ENCODE results near the gene FOXJ3. TPM values are rescaled to one million over a fixed set of nuclear protein-coding genes. Genes with fewer than 3 reads are reported as not detected.

The FOXJ3 gene
- total RNA-seq, 1 donor from 2014 or later = 59.9 TPM

- Histone ChIP-seq H3K27me3 (no peaks in the 10 kb centered on the region), H3K27ac (peak overlapping the region; percentile 14), H3K9me3 (no peaks in the 10 kb centered on the region), H3K36me3 (no peaks in the 10 kb centered on the region), H3K4me3 (no peak overlapping the region), H3K4me1 (peaks cover 56% of the 10 kb centered on the region)
- intact Hi-C loops (cut with DNase I) = loop anchor here (10.0 kb wide), 1 partner anchor 598 kb away; no protein-coding TSS in a partner anchor
- TF ChIP-seq CTCF (IDR thresholded peaks at IDR 0.05) (no peak), POLR2A (IDR thresholded peaks at IDR 0.05) (no peak), POLR2AphosphoS5 (IDR thresholded peaks at IDR 0.05; ENCODE audit: insufficient read depth in 1 of 2, low read depth in 1 of 2) (no peak)
- no peak for DNase-seq (ENCODE audit: extremely low spot score in 2 of 2)
These were observed 162.5 kb downstream of the FOXJ3 start for GRCh38 chr1:42172381-42173133.

GRCh38 chr1:42171679-42172266 is 163.3 kb downstream of the FOXJ3 start:
- H3K4me3 ChIP-seq = no peak overlapping the region
- intact Hi-C loops (cut with DNase I) = loop anchor here (10.0 kb wide), 1 partner anchor 597 kb away; no protein-coding TSS in a partner anchor

GRCh38 chr1:42170779-42171621 is 164.0 kb downstream of the FOXJ3 start:
- no peak for TF ChIP-seq POLR2A (IDR thresholded peaks at IDR 0.05)
- no peak for TF ChIP-seq POLR2AphosphoS5 (IDR thresholded peaks at IDR 0.05; ENCODE audit: insufficient read depth in 1 of 2, low read depth in 1 of 2)
- no peak for TF ChIP-seq CTCF (IDR thresholded peaks at IDR 0.05)
- no peak for DNase-seq (ENCODE audit: extremely low spot score in 2 of 2)
- Histone ChIP-seq H3K4me3 (no peak overlapping the region), H3K36me3 (no peaks in the 10 kb centered on the region), H3K27me3 (no peaks in the 10 kb centered on the region), H3K9me3 (no peaks in the 10 kb centered on the region), H3K27ac (no peak overlapping the region), H3K4me1 (peaks cover 46% of the 10 kb centered on the region)
- intact Hi-C loops (cut with DNase I) = loop anchor here (10.0 kb wide), 1 partner anchor 596 kb away; no protein-coding TSS in a partner anchor

More at GRCh38 chr1:42171679-42172266, 163.3 kb downstream of the FOXJ3 start:
- no peaks in the 10 kb centered on the region for H3K9me3 ChIP-seq
- H3K4me1 ChIP-seq = peaks cover 48% of the 10 kb centered on the region
- no peaks in the 10 kb centered on the region for H3K36me3 ChIP-seq
- no peak for TF ChIP-seq POLR2AphosphoS5 (IDR thresholded peaks at IDR 0.05; ENCODE audit: insufficient read depth in 1 of 2, low read depth in 1 of 2)
- TF ChIP-seq CTCF (IDR thresholded peaks at IDR 0.05) = no peak
- H3K27me3 ChIP-seq = no peaks in the 10 kb centered on the region
- no peak overlapping the region for H3K27ac ChIP-seq
- no peak for DNase-seq (ENCODE audit: extremely low spot score in 2 of 2)

GRCh38 chr1:42168763-42169162 is 166.3 kb downstream of the FOXJ3 start:
- DNase-seq (ENCODE audit: extremely low spot score in 2 of 2) = peak in 1 of 2 donors; percentile 70
- intact Hi-C loops (cut with DNase I) = no loop called here
- no peak overlapping the region for H3K27ac ChIP-seq
- H3K27me3 ChIP-seq = no peaks in the 10 kb centered on the region
- H3K9me3 ChIP-seq = no peaks in the 10 kb centered on the region
- peaks cover 43% of the 10 kb centered on the region for H3K4me1 ChIP-seq
- H3K4me3 ChIP-seq = no peak overlapping the region
- TF ChIP-seq POLR2A (IDR thresholded peaks at IDR 0.05) = no peak
- no peak for TF ChIP-seq POLR2AphosphoS5 (IDR thresholded peaks at IDR 0.05; ENCODE audit: insufficient read depth in 1 of 2, low read depth in 1 of 2)
- no peak for TF ChIP-seq CTCF (IDR thresholded peaks at IDR 0.05)
- no peaks in the 10 kb centered on the region for H3K36me3 ChIP-seq

Measured in vagina (tissue), 2 donors.